Tibial nerve (tissue), 4 donors: Measurements from ENCODE around the gene TOP2A. TPM values are rescaled to one million over a fixed set of nuclear protein-coding genes. Genes with fewer than 3 reads are reported as not detected.
A peak's percentile ranks its signal among the peaks of the same experiment; 100 is the strongest.

Experiments
- DNase-seq, 2 donors: peaks; one replicate each; pipeline ENCODE4 v3.0.0-alpha.2; 2019; ENCODE audit warnings: low spot score in 2 of 2
- H3K27ac ChIP-seq, 4 donors: fragments of 200-600 bp; sonication (generic) in 3 of 4; one replicate each; pipeline ENCODE4 v1.5.1; 2017 to 2019; ENCODE audit warnings: mild to moderate bottlenecking in 1 of 4
- H3K27me3 ChIP-seq, 2 donors: fragments of 200-600 bp; sonication (generic) in 1 of 2; one replicate each; pipeline versions ENCODE4 v1.5.1 to v1.6.0; 2017 to 2019
- H3K36me3 ChIP-seq, 3 donors: fragments of 200-600 bp; sonication (generic); one replicate each; pipeline ENCODE4 v1.5.1; 2018 to 2019
- H3K4me1 ChIP-seq, 4 donors: fragments of 200-600 bp; sonication (generic) in 3 of 4; one replicate each; pipeline ENCODE4 v1.5.1; 2017 to 2019
- H3K4me3 ChIP-seq, 4 donors: fragments of 200-600 bp; sonication (generic) in 3 of 4; one replicate each; pipeline ENCODE4 v1.5.1; 2017 to 2019; ENCODE audit warnings: mild to moderate bottlenecking in 1 of 4, moderate library complexity in 1 of 4
- H3K9me3 ChIP-seq, 4 donors: fragments of 200-600 bp; sonication (generic) in 3 of 4; one replicate each; pipeline ENCODE4 v1.5.1; 2017 to 2019
- EP300 ChIP-seq, 2 donors: sonication (generic); formaldehyde crosslinking; IDR thresholded peaks; one replicate each; pipeline ENCODE4 v1.6.1; 2017; ENCODE audit warnings: antibody characterized with exemption in 2 of 2, mild to moderate bottlenecking in 1 of 2
- POLR2A ChIP-seq, 2 donors: fragments of 450-650 bp; IDR thresholded peaks; one replicate each; pipeline ENCODE4 v1.6.1; 2017; ENCODE audit warnings: antibody characterized with exemption in 2 of 2, mild to moderate bottlenecking in 2 of 2, moderate library complexity in 2 of 2
- WGBS, 2 donors: methylation state at CpG; one replicate each; pipeline ENCODE4 v1.1.5; 2018; 5-methylcytosine and 5-hydroxymethylcytosine counted together
- total RNA-seq, 4 donors: library from RNA; depleted of rRNA; stranded (reverse); fragments of >200 nt; gene quantifications; one replicate each; pipeline ENCODE4 v1.1.0, GENCODE V29; 2016
- TF ChIP-seq, protein P1 (sequence below), 5 experiments: fragments of 200-600 bp in 3 of 5; fragments of 450-650 bp in 2 of 5; sonication (generic) in 3 of 5; IDR thresholded peaks; one replicate each; pipeline ENCODE4 v1.5.1; 2016 to 2019; ENCODE audit warnings: antibody characterized with exemption in 5 of 5, mild to moderate bottlenecking in 3 of 5, moderate library complexity in 2 of 5

TOP2A gene
- total RNA-seq, 4 donors from 2014 or later, result 0.21 to 7.1 (median 2.6) TPM

DNA sequence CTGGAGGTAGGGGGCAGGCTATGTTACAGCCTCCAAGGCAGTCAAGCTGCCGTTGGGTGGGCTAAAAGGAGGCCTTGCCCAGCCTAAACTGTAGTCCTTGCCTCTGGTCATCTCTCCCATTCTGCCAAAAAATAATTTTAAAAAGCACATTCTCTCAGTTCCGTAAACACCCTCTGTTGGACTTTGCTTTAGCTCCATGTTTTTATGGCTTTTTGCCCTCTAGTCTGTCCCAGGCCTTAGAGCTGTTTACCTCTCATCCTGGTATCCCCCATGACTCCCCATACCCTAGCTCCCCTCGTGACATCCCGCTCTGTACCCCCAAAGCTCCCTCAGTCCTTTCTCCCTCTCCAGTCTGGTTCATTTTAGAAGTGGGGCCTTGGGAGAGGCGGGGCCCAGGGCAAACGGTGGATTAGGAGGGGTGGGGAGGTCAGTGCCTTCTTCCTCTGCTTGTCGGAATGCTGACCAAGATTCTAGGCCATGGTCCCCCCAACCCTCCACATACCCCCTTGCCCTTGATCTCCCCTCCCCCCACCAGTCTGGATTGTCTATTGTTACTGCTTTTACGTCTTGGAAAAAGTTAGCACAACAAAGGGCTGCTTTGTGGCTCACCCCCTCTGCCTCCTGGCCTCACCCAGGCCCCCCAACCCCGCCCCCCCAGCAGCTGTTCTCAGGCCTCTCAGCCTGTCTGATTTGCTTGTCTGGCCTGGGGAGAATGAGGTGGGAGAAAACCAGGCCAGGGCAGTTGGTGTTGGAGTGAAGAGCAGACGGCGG lies 71.5 kb downstream of the TOP2A start:
- peaks cover 0 to 9% (median 4%) of the 10 kb centered on the region in 3 donors for H3K36me3 ChIP-seq
- 11 to 19% methylated on average over 11 of the region's 11 CpGs for WGBS, 2 donors
- H3K27me3 ChIP-seq, result no peaks in the 10 kb centered on the region
- TF ChIP-seq, protein P1, sequence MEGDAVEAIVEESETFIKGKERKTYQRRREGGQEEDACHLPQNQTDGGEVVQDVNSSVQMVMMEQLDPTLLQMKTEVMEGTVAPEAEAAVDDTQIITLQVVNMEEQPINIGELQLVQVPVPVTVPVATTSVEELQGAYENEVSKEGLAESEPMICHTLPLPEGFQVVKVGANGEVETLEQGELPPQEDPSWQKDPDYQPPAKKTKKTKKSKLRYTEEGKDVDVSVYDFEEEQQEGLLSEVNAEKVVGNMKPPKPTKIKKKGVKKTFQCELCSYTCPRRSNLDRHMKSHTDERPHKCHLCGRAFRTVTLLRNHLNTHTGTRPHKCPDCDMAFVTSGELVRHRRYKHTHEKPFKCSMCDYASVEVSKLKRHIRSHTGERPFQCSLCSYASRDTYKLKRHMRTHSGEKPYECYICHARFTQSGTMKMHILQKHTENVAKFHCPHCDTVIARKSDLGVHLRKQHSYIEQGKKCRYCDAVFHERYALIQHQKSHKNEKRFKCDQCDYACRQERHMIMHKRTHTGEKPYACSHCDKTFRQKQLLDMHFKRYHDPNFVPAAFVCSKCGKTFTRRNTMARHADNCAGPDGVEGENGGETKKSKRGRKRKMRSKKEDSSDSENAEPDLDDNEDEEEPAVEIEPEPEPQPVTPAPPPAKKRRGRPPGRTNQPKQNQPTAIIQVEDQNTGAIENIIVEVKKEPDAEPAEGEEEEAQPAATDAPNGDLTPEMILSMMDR (IDR thresholded peaks at IDR 0.05), result no peak
- H3K4me1 ChIP-seq, result peaks cover 7 to 88% (median 68%) of the 10 kb centered on the region in 4 donors
- H3K9me3 ChIP-seq, result no peaks in the 10 kb centered on the region
- peak overlapping the region; percentile 79 to 95 (median 84) for H3K4me3 ChIP-seq
- H3K27ac ChIP-seq, result peak overlapping the region; percentile 94 to 98 (median 96)
- no peak for DNase-seq

DNA sequence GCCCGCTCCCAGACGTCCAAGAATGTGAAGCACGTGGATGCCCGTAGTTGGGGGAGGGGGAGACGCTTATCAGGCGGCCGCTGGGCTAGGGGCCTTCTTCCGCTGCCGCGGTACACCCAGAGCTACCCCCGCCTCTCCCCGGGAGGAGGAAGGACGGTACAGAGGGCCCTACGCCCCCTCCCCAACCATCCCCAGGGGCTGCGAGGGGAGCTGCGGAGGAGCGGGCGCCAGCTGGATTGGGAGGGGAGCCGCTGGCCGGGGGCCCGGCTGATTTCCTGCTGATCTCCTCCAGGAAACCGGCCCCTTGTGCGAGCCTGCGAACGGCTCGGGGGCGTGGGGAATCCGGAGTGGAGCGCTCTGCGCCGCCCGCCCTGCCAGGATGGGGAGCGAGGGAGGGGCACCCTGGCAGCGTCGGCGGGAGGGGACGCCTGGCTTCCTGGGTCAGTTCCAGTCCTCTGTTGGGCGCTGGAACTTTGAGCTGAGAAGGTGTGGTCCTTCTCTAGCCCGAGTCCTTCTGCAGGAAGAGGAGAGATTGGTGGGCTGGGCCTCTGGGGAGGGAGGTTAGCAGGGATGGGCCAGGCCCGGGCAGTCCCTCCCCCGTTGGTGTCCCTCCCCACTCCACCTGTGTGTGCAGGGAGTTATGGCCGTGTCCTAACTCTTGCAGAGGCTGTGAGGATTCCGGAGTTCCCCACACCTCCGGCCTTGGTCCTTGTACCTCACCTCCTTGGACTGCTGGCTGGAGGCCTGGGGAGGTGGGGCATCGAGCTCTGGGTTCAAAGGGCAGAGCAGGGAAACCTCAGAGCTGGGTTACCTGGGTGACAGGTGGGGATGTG lies 72.3 kb downstream of the TOP2A start:
- 1 to 5% methylated on average over 9 to 37 of the region's 45 CpGs for WGBS, 2 donors
- H3K27me3 ChIP-seq, result no peaks in the 10 kb centered on the region
- peak overlapping the region; percentile 79 to 95 (median 84) for H3K4me3 ChIP-seq
- H3K9me3 ChIP-seq, result no peaks in the 10 kb centered on the region
- H3K27ac ChIP-seq, result peak overlapping the region; percentile 94 to 98 (median 96)
- H3K36me3 ChIP-seq, result peaks cover 0 to 9% (median 4%) of the 10 kb centered on the region in 3 donors
- TF ChIP-seq POLR2A (IDR thresholded peaks at IDR 0.05) (peak in 1 of 2 donors; percentile 25), EP300 (IDR thresholded peaks at IDR 0.05) (peak in 1 of 2 donors; percentile 85)
- TF ChIP-seq, protein P1 (IDR thresholded peaks at IDR 0.05), result peak in 1 of 5 experiments; percentile 20
- no peak for DNase-seq
- peaks cover 7 to 87% (median 65%) of the 10 kb centered on the region in 4 donors for H3K4me1 ChIP-seq

DNA sequence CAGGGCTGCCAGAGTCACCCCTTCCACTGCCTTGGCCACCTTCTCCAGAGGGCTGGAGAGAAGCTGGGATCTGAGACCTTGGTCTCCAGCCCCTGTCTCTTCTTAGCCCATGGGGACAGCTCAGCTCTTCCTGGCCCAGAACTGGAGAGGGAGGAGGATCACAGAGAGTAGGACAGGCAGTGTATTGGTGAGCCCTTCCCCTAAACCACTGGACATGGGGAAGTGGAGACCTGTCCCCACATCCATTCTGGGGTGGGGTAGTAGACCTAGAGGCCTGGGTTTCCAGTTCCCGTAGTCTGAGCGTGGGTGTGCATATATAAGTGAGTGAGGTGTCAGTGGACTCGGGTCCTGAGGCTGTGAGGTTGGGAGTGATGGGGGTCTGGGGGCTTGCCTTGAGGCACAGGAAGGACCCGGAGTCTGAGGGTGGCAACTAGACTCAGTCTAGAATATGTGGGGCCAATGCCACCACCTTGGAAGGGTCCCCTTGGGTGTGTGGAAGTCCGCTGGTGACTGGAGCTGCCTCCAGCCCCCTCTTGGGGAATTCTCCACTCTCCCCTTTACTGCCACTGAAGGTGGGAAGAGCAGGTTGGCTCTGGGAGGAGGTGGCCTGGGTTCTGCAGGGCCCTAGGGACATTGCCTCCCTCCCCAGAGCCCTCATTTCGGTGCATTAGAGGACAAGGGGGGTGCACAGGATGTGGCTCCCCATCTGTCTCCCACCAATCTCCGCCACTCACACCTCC lies 73.1 kb downstream of the TOP2A start:
- DNase-seq, result no peak
- peaks cover 0 to 9% (median 0%) of the 10 kb centered on the region in 3 donors for H3K36me3 ChIP-seq
- H3K9me3 ChIP-seq, result no peaks in the 10 kb centered on the region
- 11 to 12% methylated on average over 3 to 7 of the region's 7 CpGs for WGBS, 2 donors
- no peaks in the 10 kb centered on the region for H3K27me3 ChIP-seq
- H3K27ac ChIP-seq, result peak overlapping the region; percentile 94 to 98 (median 96)
- peak overlapping the region; percentile 79 to 95 (median 84) for H3K4me3 ChIP-seq
- TF ChIP-seq POLR2A (IDR thresholded peaks at IDR 0.05), result no peak
- TF ChIP-seq EP300 (IDR thresholded peaks at IDR 0.05), result no peak
- TF ChIP-seq, protein P1 (IDR thresholded peaks at IDR 0.05), result no peak
- H3K4me1 ChIP-seq, result peaks cover 7 to 82% (median 62%) of the 10 kb centered on the region in 4 donors

DNA sequence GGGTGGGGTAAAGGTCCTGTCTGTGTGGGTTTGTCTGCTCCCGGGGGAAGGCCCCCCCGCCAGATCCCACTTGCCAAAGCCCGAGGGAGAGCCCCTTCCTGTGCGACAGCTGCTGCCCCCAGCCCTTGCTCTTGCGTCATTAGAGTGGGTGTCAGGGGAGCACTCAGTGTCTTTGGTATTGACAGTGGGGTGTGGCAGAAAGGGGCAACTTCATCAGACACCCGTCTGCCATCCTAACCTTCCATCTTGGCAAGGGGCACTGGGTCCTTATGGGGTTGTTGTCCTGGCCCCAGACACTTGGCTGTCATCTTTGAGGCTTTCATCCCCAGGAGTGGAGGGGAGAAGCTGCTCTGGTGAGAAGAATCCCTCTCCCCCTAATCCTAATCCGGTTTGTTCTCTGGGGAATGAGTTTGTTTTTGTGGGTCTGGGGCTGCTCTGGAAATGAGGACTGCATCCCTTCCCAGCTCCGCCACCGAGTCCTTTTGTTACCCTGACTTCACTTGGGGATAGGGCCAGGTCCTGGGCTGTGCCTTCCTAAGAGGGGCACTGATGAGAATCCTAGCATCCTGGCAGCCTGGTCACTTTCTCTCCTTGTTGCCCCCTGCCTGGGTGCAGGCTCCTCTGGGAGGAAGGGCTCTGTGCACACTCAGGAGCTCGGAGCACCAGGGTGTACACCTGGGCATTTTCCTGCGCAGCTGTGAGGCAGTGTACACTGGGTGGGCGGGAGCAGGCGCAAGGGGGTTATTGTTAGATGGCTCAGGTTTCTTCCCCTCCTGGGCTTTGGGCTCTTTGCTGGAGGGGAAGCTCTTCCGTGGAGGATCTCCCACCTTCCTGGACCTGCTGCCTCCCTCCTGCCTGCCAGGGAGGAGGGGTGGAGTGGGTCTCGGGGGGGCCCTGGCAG lies 74.2 kb downstream of the TOP2A start:
- H3K4me1 ChIP-seq, result peaks cover 0 to 82% (median 60%) of the 10 kb centered on the region in 4 donors
- DNase-seq, result no peak
- 16 to 17% methylated on average over 15 of the region's 15 CpGs for WGBS, 2 donors

More for the DNA sequence above, 74.2 kb downstream of the TOP2A start:
- peak overlapping the region; percentile 79 to 95 (median 84) for H3K4me3 ChIP-seq
- H3K27me3 ChIP-seq, result no peaks in the 10 kb centered on the region
- TF ChIP-seq EP300 (IDR thresholded peaks at IDR 0.05) (peak in 1 of 2 donors; percentile 48), POLR2A (IDR thresholded peaks at IDR 0.05) (peak in 1 of 2 donors; percentile 9)
- TF ChIP-seq, protein P1 (IDR thresholded peaks at IDR 0.05), result no peak
- H3K9me3 ChIP-seq, result no peaks in the 10 kb centered on the region
- H3K27ac ChIP-seq, result peak overlapping the region; percentile 94 to 98 (median 96)
- H3K36me3 ChIP-seq, result peaks cover 0 to 1% (median 0%) of the 10 kb centered on the region in 3 donors
